Tibial artery (tissue), 4 donors: Measurements from ENCODE around the gene ADAM17.

ENCODE experiments used
- DNase-seq, 2 donors: peaks; one replicate each; pipeline ENCODE4 v3.0.0-alpha.2; 2019
- H3K27ac ChIP-seq, 2 donors: fragments of 200-600 bp; sonication (generic) in 1 of 2; 1 replicate in 1 of 2; 2 replicates in 1 of 2; pipeline ENCODE4 v1.5.1; 2018 to 2019; ENCODE audit warnings: mild to moderate bottlenecking in 1 of 2
- H3K27me3 ChIP-seq, 2 donors: fragments of 200-600 bp; sonication (generic) in 1 of 2; one replicate each; pipeline versions ENCODE4 v1.5.1 to v1.6.0; 2016 to 2019
- H3K36me3 ChIP-seq, 3 donors: fragments of 200-600 bp; sonication (generic) in 2 of 3; one replicate each; pipeline ENCODE4 v1.5.1; 2016 to 2019; ENCODE audit warnings: mild to moderate bottlenecking in 2 of 3
- H3K4me1 ChIP-seq, 4 donors: fragments of 200-600 bp; sonication (generic) in 2 of 4; 1 replicate in 3 of 4; 2 replicates in 1 of 4; pipeline ENCODE4 v1.5.1; 2016 to 2019
- H3K4me3 ChIP-seq, 2 donors: fragments of 200-600 bp; sonication (generic) in 1 of 2; 1 replicate in 1 of 2; 2 replicates in 1 of 2; pipeline ENCODE4 v1.5.1; 2018 to 2019; ENCODE audit warnings: mild to moderate bottlenecking in 2 of 2
- H3K9me3 ChIP-seq, 3 donors: fragments of 200-600 bp; sonication (generic) in 1 of 3; one replicate each; pipeline ENCODE4 v1.5.1; 2016 to 2019
- intact Hi-C: fragments of 100-400 bp; cut with DNase I; formaldehyde crosslinking; loops from one replicate; pipeline ENCODE4 v1.15.0; 2023; ENCODE audit warnings: low total_unique reads
- TF ChIP-seq, protein P1 (sequence below), 2 experiments: fragments of 200-600 bp in 1 of 2; fragments of 450-650 bp in 1 of 2; IDR thresholded peaks; one replicate each; pipeline ENCODE4 v1.5.1; 2017 to 2019; ENCODE audit warnings: antibody characterized with exemption in 2 of 2, mild to moderate bottlenecking in 1 of 2, moderate library complexity in 1 of 2

ADAM17 gene

DNA sequence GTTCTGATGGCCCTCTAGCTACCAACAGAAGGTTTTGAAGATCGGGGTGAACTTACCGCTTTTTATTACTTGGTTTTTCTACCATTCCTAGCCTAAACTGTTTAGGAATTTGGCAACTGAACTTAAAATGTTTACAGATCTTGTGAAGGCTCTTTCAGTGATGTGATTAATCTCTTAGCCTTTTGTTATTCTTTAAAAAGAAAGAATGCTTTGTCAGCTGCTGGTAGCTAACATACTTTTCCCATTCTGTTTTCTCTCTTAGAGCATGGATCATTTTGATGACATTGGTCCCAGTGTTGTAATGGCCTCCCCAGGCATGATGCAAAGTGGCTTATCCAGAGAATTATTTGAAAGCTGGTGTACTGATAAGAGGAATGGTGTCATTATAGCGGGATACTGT, 114.1 kb downstream of the ADAM17 start:
- no peak for DNase-seq
- Histone ChIP-seq H3K27me3 (no peaks in the 10 kb centered on the region), H3K4me3 (no peak overlapping the region), H3K36me3 (peaks cover 48 to 96% (median 76%) of the 10 kb centered on the region in 3 donors), H3K4me1 (no peaks in the 10 kb centered on the region), H3K9me3 (no peaks in the 10 kb centered on the region), H3K27ac (no peak overlapping the region)
- intact Hi-C loops: no loop called here
- TF ChIP-seq, protein P1, sequence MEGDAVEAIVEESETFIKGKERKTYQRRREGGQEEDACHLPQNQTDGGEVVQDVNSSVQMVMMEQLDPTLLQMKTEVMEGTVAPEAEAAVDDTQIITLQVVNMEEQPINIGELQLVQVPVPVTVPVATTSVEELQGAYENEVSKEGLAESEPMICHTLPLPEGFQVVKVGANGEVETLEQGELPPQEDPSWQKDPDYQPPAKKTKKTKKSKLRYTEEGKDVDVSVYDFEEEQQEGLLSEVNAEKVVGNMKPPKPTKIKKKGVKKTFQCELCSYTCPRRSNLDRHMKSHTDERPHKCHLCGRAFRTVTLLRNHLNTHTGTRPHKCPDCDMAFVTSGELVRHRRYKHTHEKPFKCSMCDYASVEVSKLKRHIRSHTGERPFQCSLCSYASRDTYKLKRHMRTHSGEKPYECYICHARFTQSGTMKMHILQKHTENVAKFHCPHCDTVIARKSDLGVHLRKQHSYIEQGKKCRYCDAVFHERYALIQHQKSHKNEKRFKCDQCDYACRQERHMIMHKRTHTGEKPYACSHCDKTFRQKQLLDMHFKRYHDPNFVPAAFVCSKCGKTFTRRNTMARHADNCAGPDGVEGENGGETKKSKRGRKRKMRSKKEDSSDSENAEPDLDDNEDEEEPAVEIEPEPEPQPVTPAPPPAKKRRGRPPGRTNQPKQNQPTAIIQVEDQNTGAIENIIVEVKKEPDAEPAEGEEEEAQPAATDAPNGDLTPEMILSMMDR (IDR thresholded peaks at IDR 0.05): no peak

DNA sequence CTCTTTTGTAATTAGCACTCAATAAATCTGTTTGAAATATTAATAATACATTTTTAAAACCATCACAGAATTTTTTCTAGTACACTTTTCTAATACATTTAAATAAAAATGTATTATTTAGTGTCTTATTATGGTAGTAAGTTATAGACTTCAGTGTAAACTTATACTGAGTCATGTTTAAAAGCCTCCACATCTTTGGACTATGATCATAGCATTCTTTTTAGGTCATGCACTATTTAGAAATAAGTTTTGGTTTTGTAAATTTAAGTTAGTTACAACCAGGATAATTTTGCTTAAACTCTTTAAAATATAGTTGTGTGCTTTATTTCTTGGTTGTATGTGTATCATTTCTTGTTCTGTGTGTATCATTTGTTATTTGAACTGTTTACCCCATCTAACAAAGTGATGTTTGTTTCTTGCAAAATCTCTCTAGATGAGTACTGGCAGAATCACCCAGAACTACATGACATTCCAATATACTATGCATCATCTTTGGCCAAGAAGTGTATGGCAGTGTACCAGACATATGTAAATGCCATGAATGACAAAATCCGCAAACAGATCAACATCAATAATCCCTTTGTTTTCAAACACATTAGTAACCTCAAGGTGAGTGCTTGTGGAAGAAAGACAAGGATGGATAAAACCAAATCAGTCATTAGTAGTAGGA, 115.4 kb downstream of the ADAM17 start:
- H3K27ac ChIP-seq: no peak overlapping the region
- no peaks in the 10 kb centered on the region for H3K27me3 ChIP-seq
- intact Hi-C loops: no loop called here
- H3K9me3 ChIP-seq: no peaks in the 10 kb centered on the region
- DNase-seq: no peak
- H3K4me3 ChIP-seq: no peak overlapping the region
- TF ChIP-seq, protein P1 (IDR thresholded peaks at IDR 0.05): no peak
- no peaks in the 10 kb centered on the region for H3K4me1 ChIP-seq
- peaks cover 48 to 96% (median 80%) of the 10 kb centered on the region in 3 donors for H3K36me3 ChIP-seq

DNA sequence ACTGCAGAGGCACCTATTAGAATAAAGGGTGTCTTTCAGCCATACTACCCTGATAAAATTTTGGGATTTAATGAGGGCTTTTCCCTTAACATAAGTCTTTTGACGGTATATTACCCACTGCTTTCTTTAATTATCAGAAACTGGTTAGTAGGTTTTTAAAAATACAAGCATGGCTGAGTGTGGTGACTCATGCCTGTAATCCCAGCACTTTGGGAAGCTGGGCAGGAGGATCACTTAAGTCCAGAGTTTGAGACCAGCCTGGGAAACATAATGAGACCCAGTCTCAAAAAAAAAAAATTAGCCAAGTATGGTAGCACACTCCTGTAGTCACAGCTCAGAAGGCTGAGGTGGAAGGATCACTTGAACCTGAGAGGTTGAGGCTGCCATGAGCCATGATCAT, 116.1 kb downstream of the ADAM17 start:
- TF ChIP-seq, protein P1 (IDR thresholded peaks at IDR 0.05): no peak
- Histone ChIP-seq H3K27me3 (no peaks in the 10 kb centered on the region), H3K9me3 (no peaks in the 10 kb centered on the region), H3K36me3 (peaks cover 48 to 95% (median 73%) of the 10 kb centered on the region in 3 donors), H3K27ac (no peak overlapping the region), H3K4me1 (no peaks in the 10 kb centered on the region), H3K4me3 (no peak overlapping the region)
- no peak for DNase-seq
- intact Hi-C loops: no loop called here
